Measurements from ENCODE around the gene GSG1L.

Gene GSG1L

GRCh38 chr16:27806388-27806787, 257.1 kb downstream of the GSG1L start:
- DNase-seq = no peak

DNA sequence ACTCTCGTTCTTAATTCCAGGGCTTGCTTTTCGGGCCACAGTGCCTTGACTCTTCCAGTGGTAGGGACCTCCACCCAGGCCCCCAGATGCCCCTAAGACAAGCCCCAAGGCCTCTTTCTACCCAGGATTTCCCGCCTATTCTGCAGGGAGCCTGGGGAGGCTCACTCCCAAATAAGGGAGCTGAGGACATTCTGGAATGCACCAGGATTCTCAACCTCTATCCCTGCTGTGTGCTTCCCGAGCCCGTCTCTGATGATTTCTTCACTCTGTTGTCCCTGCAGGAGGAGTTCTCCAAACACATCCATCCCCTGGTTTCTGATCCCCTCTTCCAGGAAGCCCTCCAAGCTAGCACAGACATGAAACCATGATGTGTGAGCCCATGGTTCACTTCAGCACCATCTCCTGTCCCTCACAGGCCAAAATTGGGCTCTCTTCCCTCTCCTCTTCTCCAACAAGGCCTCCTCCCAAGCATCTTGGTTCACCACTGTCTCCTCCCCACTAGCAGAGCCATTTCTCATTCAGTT, 257.6 kb downstream of the GSG1L start:
- DNase-seq = no peak

- no peak for DNase-seq
Measured at GRCh38 chr16:27803775-27804549, 259.6 kb downstream of the GSG1L start.

DNA sequence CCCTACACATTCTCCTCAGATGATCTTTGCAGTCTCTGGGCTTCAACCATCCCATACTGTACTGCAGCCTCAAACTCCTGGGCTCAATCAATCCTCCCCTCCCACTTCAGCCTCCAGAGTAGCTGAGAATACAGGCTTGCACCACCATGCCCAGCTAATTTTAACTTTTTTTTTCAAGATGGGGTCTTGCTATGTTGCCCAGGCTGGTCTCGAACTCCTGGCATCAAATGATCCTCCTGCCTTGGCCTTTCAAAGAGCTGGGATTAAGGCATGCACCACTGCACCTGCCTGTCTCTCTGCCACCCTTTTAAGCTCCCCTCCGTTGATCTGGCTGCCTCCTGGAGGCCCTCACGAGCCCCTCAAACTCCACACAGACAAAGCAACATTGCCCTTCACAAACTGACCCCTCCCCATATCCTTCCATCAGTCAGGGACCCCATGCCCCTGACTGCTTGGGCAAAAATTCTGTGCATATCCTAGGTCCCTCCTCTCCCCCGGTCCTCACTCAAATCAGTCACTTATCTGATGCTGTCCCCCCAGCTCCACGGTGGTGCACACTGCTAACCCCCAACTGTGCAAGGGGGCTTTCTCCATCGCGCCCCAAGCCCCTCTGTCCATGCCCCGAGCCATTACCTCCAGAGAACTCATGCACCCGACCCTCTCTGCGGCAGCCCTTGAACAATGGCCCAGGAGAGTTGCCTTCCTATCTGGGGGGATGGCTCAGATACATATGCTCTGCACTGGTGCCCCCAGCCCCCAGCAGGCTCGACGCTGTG, 260.7 kb downstream of the GSG1L start:
- no peak for DNase-seq

DNA sequence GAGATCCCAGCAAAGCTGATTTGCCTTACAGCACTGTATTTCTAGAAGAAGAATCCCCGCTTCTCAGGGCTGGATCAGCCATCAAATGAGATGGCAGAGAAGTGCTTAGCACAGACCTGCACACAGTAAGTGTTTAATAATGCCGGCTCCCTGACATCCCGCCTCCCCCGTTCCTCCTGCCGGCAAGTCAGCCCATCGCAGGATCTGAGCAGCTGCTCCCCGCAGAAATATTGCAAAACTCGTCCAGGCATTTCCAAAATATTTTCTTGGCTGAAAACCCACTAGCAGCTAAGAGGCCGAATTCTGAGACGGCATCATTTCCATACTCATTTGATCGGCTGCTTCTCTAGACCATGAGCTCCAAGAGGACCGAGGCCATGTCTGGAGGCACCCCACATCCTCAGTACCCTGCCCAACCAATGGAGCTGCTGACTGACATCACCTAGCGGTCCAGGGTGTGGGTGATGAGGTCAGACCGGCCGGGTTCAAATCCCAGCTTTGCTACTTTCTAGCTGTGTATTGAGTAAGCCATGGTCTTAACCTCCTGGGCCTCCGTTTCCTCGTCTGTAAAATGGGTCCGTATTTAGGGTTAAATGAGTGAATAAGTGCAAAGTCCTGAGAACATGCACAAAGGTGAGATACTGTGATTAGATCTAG, 262.1 kb downstream of the GSG1L start:
- no peak for DNase-seq

DNA sequence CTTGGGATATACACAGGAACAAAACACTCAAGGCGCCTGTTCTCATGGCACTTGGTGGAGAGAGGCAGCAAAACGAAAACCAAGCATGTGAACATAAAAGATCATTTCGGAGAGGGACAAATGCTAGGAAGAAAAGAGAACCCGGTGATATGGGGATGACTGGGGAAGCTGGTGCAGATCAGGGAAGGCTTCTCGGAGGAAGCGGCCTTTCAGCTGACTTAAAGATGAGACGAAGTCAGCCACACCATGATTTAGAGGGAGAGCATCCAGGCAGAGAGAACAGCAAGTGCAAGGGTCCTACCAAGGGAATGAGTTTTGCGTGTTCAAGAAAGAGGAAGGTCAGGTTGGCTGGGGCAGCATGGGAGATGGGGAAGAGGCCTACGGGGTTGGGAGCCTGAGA, 262.7 kb downstream of the GSG1L start:
- DNase-seq = no peak

DNA sequence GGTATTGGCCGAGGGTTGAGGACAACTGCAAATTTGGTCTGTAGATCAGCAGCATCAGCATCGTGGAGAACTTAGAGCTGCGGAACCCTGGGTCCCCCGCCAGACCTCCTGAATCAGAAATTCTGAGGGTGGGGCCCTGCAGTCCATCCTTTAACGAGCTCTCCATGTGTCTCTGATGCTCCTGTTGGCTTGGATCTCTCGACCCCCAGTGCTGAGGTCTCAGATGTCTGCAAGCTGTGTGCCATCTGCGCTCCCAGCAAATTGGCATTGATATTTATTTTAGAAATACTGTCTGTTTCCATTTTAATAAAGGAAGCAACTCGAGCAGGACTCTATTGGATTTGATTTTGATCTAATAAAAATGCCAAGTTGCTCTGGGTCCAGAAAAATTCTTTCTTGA, 263.6 kb downstream of the GSG1L start:
- no peak for DNase-seq

DNA sequence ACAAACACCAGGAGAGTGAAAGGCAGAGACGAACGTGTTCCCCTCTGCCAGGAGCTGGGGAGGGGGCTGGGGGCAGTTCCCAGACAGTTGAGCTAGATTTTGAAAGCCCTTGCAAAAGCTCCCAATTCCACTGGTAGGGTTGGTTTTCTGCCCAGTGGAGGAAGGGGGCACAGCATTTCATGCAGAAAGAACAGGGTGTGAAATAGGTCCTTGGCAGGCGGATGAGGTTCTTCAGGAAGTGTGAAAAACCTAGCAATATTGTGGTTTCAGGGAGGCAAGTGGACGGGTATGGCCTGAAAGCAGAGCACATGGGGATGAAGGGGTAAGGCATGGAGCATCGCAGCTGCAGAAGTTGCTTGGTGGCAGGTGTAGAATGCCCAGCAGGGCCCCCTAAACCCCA, 265.3 kb downstream of the GSG1L start:
- no peak for DNase-seq

- no peak for DNase-seq
Measured at GRCh38 chr16:27795992-27796614, 267.4 kb downstream of the GSG1L start.

DNA sequence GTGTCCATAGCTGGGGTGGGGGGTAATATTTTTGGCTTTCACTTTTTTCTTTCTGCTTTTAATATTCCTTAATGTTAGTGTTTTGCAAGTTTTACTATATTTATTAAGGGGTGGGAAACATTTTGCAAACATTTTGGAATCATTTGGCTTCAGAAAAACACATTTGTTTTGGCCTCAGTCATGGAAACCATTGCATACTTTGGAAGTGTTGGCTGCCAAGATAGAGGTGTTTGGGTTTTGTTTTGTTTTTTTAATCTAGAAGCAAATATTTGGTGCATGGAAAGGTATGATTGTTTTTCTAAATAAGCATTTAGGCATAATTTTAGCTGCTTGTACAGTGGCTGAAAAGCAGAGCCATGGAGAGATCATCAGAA, 270.3 kb downstream of the GSG1L start:
- no peak for DNase-seq

- DNase-seq = no peak
Measured at GRCh38 chr16:27792486-27793248, 270.8 kb downstream of the GSG1L start.

- DNase-seq = no peak
Measured at GRCh38 chr16:27791404-27791719, 272.2 kb downstream of the GSG1L start.

DNA sequence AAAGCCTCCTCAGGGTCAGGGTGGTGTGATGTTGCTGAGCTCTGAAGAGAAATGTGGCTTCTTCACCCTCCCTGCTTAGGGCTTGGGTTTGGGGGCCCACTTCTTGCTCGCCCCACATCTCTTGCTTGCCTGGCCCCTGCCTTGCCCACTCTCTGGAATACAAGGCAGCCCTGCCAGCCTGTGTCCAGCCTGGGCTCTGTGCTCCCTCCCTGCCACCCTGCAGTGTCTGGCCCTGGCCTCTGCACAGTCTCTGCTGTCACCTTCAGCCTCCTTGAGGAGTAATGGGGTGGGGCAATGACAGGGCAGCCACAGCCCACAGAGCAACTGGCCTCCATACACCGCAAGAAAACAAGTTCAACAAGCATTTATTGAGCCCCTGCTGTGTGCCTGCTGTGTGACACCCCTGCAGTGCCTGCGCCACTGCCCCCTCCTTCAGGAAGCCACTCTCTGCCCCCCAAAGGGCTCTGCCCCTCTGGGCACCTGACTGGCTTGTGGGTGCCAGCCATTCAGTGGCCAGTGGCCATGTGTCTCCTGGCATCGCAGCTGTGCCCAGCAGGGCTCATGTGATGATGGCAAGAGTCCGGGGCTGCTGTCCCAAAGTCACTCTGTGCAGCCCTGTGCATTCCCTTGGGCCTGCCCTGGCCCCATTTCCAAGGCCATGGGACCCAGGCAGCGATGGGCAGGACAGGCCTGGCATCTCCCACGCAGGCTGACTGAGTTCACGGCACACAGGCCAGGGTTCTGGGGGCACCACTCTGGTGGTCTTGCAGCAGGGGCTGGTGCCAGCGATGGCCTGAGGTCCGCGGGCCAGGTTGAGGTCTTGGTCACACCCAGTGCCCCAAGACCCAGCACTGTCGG, 272.7 kb downstream of the GSG1L start:
- no peak for DNase-seq

DNA sequence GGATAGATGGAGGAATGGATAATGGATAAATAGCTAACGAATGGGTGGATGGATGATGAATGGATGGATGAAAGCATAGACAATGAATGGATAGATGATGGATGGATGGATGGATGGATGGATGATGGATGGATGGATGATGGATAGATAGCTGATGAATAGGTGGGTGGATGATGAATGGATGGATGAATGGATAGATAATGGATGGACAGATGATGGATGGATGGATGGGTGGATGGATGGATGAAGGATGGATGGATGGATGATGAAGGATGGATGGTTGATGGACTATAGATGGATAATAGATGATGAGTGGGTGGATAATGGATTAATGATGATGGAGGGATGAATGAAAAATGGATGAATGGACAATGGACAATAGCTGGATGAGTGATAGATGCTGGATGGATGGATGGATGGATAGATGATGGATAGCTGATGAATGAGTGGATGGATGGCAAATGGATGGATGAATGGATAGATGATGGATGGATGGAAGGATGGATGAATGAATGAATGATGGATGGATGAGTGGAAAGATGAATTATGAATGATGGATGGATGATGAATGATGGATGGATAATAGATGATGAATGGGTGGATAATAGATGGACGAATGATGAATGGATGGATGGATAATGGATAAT, 273.8 kb downstream of the GSG1L start:
- no peak for DNase-seq

- no peak for DNase-seq
Measured at GRCh38 chr16:27789150-27789549, 274.4 kb downstream of the GSG1L start.

DNA sequence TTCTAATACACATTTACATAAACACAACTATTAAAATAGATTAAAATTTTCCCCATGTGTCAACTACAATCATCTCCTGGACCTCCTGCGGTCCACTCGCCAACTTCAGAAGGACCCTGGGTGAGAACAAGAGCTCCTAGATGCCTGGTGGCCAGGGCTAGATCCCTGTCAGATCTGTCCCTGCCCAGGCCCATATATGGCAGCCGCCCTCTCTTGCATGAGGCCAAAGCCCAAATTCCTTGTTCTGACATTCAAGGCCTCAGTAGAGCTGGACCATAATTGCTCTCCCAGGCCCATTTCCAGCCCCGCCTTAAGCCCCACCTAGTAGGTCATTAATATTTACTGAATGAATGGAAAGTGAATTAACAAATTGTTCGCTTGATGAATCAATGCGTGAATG, 275.8 kb downstream of the GSG1L start:
- no peak for DNase-seq

DNA sequence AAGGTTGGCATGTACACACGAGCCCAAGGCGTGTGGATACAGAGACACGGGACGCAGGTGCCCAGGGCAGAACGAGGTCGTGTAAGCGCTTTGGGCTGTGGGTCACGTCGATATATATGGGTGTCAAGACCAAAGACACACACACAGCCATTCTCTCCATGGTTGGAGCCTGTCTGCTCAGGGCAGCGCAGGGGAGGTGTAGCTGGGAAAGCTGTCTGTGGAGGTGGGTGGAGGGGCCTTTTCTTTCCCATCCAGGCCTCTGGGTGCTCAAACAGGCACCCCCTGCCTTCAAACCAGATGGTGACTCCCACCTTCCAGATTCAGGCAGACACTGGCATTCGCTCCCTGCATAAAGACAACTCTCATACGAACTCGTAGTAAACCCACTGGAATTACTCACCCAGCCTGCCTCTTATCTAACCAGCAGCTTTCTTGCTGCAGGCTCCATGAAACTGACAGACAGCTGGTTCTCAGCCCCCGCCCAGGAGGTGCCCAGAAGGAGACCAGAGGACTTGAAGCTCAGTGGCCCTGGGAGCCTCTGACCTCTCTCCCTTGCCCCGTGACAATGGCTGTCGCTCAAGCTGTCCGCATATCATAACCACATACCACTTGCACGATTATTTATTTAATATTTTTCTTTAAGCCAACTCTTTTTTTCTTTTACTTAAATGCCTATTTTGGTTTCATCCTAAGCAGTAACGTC, 276.4 kb downstream of the GSG1L start:
- DNase-seq = no peak

DNA sequence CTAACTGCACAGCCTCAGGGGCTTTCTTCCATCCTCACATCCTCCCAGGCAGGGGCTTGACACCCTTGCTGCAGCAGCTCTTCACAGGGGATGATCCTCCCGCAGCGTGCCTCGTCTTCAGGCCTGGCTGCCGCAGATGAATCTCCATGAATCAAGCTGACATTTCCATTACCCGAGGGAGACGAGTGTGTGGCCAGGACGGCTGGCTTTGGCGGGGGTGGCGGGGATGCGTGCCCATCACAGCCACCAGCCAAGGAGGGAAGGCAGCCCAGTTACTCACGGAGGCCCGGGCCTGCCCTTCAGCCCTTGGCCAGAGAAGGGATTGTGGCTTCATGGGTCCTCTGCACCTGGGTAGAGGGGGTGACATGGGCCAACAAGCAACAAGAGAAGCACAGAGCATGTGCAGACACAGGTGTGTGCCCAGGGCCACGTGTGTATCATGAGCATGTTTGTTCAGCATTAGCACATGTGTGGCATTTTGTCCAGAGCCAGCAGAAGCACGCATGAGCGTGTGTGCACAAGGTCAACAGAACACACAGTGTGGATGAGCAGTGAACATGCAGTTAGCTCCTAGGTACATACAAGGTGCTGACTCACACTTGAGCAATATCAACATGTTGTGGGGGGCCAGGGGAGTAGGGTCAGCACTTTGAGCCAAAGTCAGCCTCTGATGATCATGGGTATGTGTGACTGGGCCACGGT, 277.1 kb downstream of the GSG1L start:
- DNase-seq = no peak

- no peak for DNase-seq
Measured at GRCh38 chr16:27785307-27785678, 278.2 kb downstream of the GSG1L start.
